DND-41 (cell line): Measurements from ENCODE around the gene MARCHF3.

Experiments used
- ATAC-seq: fragments of 200-7000 bp; cut with Tn5 transposase; 3 replicates; pipeline ENCODE4 v1.9.1; 2021; ENCODE audit warnings: low read depth; ENCODE audit not compliant: insufficient read depth
- DNase-seq: peaks from one replicate; pipeline ENCODE4 v3.0.0-alpha.2; 2020
- H2AFZ ChIP-seq: 2 replicates; pipeline ENCODE4 v1.6.0; 2012; ENCODE audit warnings: low read depth, low read length
- H3K27ac ChIP-seq: 2 replicates; pipeline ENCODE4 v1.5.1; 2012; ENCODE audit warnings: low read length, inconsistent platforms
- H3K27me3 ChIP-seq: fragments of 200-600 bp; sonication (generic); 2 replicates; pipeline ENCODE4 v1.6.0; 2012; ENCODE audit warnings: low read length, mild to moderate bottlenecking, inconsistent platforms; ENCODE audit not compliant: insufficient read depth, poor library complexity
- H3K36me3 ChIP-seq: 2 replicates; pipeline ENCODE4 v1.5.1; 2012; ENCODE audit warnings: low read length, inconsistent platforms; ENCODE audit not compliant: insufficient read depth
- H3K4me1 ChIP-seq: 2 replicates; pipeline ENCODE4 v1.5.1; 2012; ENCODE audit warnings: mild to moderate bottlenecking, low read length; ENCODE audit not compliant: insufficient read depth
- H3K4me2 ChIP-seq: 2 replicates; pipeline ENCODE4 v1.6.0; 2012; ENCODE audit warnings: mild to moderate bottlenecking, moderate library complexity, low read length, inconsistent platforms; ENCODE audit not compliant: insufficient read depth
- H3K4me3 ChIP-seq, 2 experiments: fragments of 200-600 bp in 1 of 2; shearing (Covaris generic) in 1 of 2; 2 replicates each; pipeline ENCODE4 v1.5.1; 2012 to 2016; ENCODE audit warnings: inconsistent platforms in 2 of 2, low read length in 2 of 2, mild to moderate bottlenecking in 2 of 2, low read depth in 1 of 2, moderate library complexity in 1 of 2
- H3K79me2 ChIP-seq: 2 replicates; pipeline ENCODE4 v1.6.0; 2012; ENCODE audit warnings: low read length, inconsistent platforms; ENCODE audit not compliant: insufficient read depth
- H3K9ac ChIP-seq: 2 replicates; pipeline ENCODE4 v1.6.0; 2012; ENCODE audit warnings: low read depth, mild to moderate bottlenecking, inconsistent platforms, low read length, moderate library complexity
- H3K9me3 ChIP-seq: 2 replicates; pipeline ENCODE4 v1.5.1; 2012; ENCODE audit warnings: low read length, moderate library complexity, mild to moderate bottlenecking, inconsistent platforms; ENCODE audit not compliant: insufficient read depth, severe bottlenecking
- H4K20me1 ChIP-seq: 2 replicates; pipeline ENCODE4 v1.6.0; 2012; ENCODE audit warnings: low read length; ENCODE audit not compliant: insufficient read depth
- CTCF ChIP-seq: IDR thresholded peaks from 2 replicates; pipeline ENCODE4 v1.5.1; 2012; ENCODE audit warnings: borderline replicate concordance, low read length, moderate library complexity, mild to moderate bottlenecking; ENCODE audit not compliant: poor library complexity, severe bottlenecking; ENCODE audit errors: extremely low read depth
- EZH2 ChIP-seq: IDR thresholded peaks from 3 replicates; pipeline ENCODE4 v1.6.1; 2012; ENCODE audit warnings: borderline replicate concordance, low read depth, mild to moderate bottlenecking, moderate library complexity, low read length, inconsistent platforms; ENCODE audit not compliant: severe bottlenecking

MARCHF3 gene

GRCh38 chr5:127053049-127053448, 22.7 kb upstream of the MARCHF3 start:
- no peaks in the 10 kb centered on the region for H4K20me1 ChIP-seq
- H3K4me3 ChIP-seq, result no peak overlapping the region
- no peaks in the 10 kb centered on the region for H3K36me3 ChIP-seq
- TF ChIP-seq EZH2 (no peak), CTCF (no peak)
- no peak overlapping the region for H3K4me2 ChIP-seq
- DNase-seq (no peak), ATAC-seq (no peak)
- H3K9ac ChIP-seq, result no peak overlapping the region
- H3K9me3 ChIP-seq, result no peaks in the 10 kb centered on the region
- H2AFZ ChIP-seq, result no peak overlapping the region
- no peaks in the 10 kb centered on the region for H3K4me1 ChIP-seq
- peaks cover 9% of the 10 kb centered on the region for H3K27me3 ChIP-seq
- no peaks in the 10 kb centered on the region for H3K79me2 ChIP-seq
- H3K27ac ChIP-seq, result no peak overlapping the region

- ATAC-seq (no peak), DNase-seq (no peak)
- H3K4me2 ChIP-seq, result no peak overlapping the region
- H3K27ac ChIP-seq, result no peak overlapping the region
- TF ChIP-seq CTCF (no peak), EZH2 (no peak)
- no peaks in the 10 kb centered on the region for H3K36me3 ChIP-seq
- peaks cover 6% of the 10 kb centered on the region for H3K27me3 ChIP-seq
- no peaks in the 10 kb centered on the region for H3K9me3 ChIP-seq
- no peaks in the 10 kb centered on the region for H3K4me1 ChIP-seq
- no peak overlapping the region for H3K4me3 ChIP-seq
- H3K79me2 ChIP-seq, result no peaks in the 10 kb centered on the region
- H4K20me1 ChIP-seq, result no peaks in the 10 kb centered on the region
- no peak overlapping the region for H3K9ac ChIP-seq
- no peak overlapping the region for H2AFZ ChIP-seq
These were observed 21.2 kb upstream of the MARCHF3 start for GRCh38 chr5:127051591-127051990.

- no peaks in the 10 kb centered on the region for H3K9me3 ChIP-seq
- H3K9ac ChIP-seq, result no peak overlapping the region
- H3K27me3 ChIP-seq, result no peaks in the 10 kb centered on the region
- H3K79me2 ChIP-seq, result no peaks in the 10 kb centered on the region
- ATAC-seq (no peak), DNase-seq (no peak)
- H2AFZ ChIP-seq, result no peak overlapping the region
- no peaks in the 10 kb centered on the region for H3K4me1 ChIP-seq
- TF ChIP-seq EZH2 (no peak), CTCF (no peak)
- H3K36me3 ChIP-seq, result no peaks in the 10 kb centered on the region
- no peaks in the 10 kb centered on the region for H4K20me1 ChIP-seq
- H3K27ac ChIP-seq, result no peak overlapping the region
- H3K4me3 ChIP-seq, result no peak overlapping the region
- no peak overlapping the region for H3K4me2 ChIP-seq
These were observed 16.1 kb upstream of the MARCHF3 start for GRCh38 chr5:127046343-127047072.

GRCh38 chr5:127042593-127042992, 12.2 kb upstream of the MARCHF3 start:
- Histone ChIP-seq H3K27me3 (peaks cover 13% of the 10 kb centered on the region), H3K4me3 (no peak overlapping the region), H2AFZ (no peak overlapping the region), H3K27ac (no peak overlapping the region), H3K36me3 (no peaks in the 10 kb centered on the region), H3K79me2 (no peaks in the 10 kb centered on the region), H3K4me1 (no peaks in the 10 kb centered on the region), H4K20me1 (no peaks in the 10 kb centered on the region), H3K9ac (no peak overlapping the region), H3K4me2 (no peak overlapping the region), H3K9me3 (no peaks in the 10 kb centered on the region)
- ATAC-seq, result no peak
- TF ChIP-seq EZH2 (no peak), CTCF (no peak)
- DNase-seq, result no peak
